ENCODE data around the gene HTT-AS.
A peak's percentile ranks its signal among the peaks of the same experiment; 100 is the strongest.

HTT-AS gene

GRCh38 chr4:3074078-3074845 is at the start of gene HTT-AS, which contains the start of gene HTT:
Gene HTT-AS (minus strand): TSS chr4:3074538.
Gene HTT (plus strand): TSS chr4:3074681. CDS start chr4:3074826, 145 bp downstream.
- POLR2A ChIA-PET = no interaction called here
- peak; percentile 22 for TF ChIP-seq CTCF (IDR thresholded peaks at IDR 0.05; ENCODE audit: insufficient read depth, low read length, missing control alignments)
- CTCF ChIA-PET = no interaction called here
- peak within 1 kb of the TSS; percentile 97 for H3K4me3 ChIP-seq (ENCODE audit: low read depth, low read length)
- DNase-seq (ENCODE audit: low read depth, low spot score) = peak; percentile 63

GRCh38 chr4:3123181-3123671 is 48.9 kb upstream of the HTT-AS start:
- DNase-seq (ENCODE audit: low read depth, low spot score) = no peak
- no peak for TF ChIP-seq CTCF (IDR thresholded peaks at IDR 0.05; ENCODE audit: insufficient read depth, low read length, missing control alignments)
- no peak overlapping the region for H3K4me3 ChIP-seq (ENCODE audit: low read depth, low read length)
- CTCF ChIA-PET = interaction anchor here (0.6 to 4.9 kb wide), 8 partner anchors 11 to 320 kb away, joined by 3 to 63 read pairs (median 4); no protein-coding TSS in a partner anchor
- POLR2A ChIA-PET = interaction anchor here (1.6 kb wide), 1 partner anchor 16 kb away, joined by 6 read pairs; no protein-coding TSS in a partner anchor

GRCh38 chr4:3122081-3122563 is 47.8 kb upstream of the HTT-AS start:
- no peak for DNase-seq (ENCODE audit: low read depth, low spot score)
- CTCF ChIA-PET = interaction anchor here (0.6 to 4.9 kb wide), 7 partner anchors 10 to 358 kb away, joined by 3 to 63 read pairs (median 4); no protein-coding TSS in a partner anchor
- TF ChIP-seq CTCF (IDR thresholded peaks at IDR 0.05; ENCODE audit: insufficient read depth, low read length, missing control alignments) = no peak
- POLR2A ChIA-PET = interaction anchor here (0.7 to 1.6 kb wide), 2 partner anchors 10 to 14 kb away, joined by 3 to 6 read pairs; no protein-coding TSS in a partner anchor
- no peak overlapping the region for H3K4me3 ChIP-seq (ENCODE audit: low read depth, low read length)

GRCh38 chr4:3121596-3121995 is 47.3 kb upstream of the HTT-AS start:
- no peak for TF ChIP-seq CTCF (IDR thresholded peaks at IDR 0.05; ENCODE audit: insufficient read depth, low read length, missing control alignments)
- POLR2A ChIA-PET = interaction anchor here (0.7 kb wide), 1 partner anchor 9 kb away, joined by 3 read pairs; no protein-coding TSS in a partner anchor
- no peak for DNase-seq (ENCODE audit: low read depth, low spot score)
- H3K4me3 ChIP-seq (ENCODE audit: low read depth, low read length) = no peak overlapping the region
- CTCF ChIA-PET = interaction anchor here (1.1 to 4.9 kb wide), 4 partner anchors 8 to 18 kb away, joined by 4 to 63 read pairs (median 6); no protein-coding TSS in a partner anchor

GRCh38 chr4:3121110-3121509 is 46.8 kb upstream of the HTT-AS start:
- POLR2A ChIA-PET = interaction anchor here (0.7 kb wide), 1 partner anchor 9 kb away, joined by 3 read pairs; no protein-coding TSS in a partner anchor
- TF ChIP-seq CTCF (IDR thresholded peaks at IDR 0.05; ENCODE audit: insufficient read depth, low read length, missing control alignments) = no peak
- no peak for DNase-seq (ENCODE audit: low read depth, low spot score)
- CTCF ChIA-PET = interaction anchor here (0.9 to 4.9 kb wide), 4 partner anchors 9 to 24 kb away, joined by 3 to 63 read pairs (median 4); no protein-coding TSS in a partner anchor
- H3K4me3 ChIP-seq (ENCODE audit: low read depth, low read length) = no peak overlapping the region

GRCh38 chr4:3119464-3119863 is 45.1 kb upstream of the HTT-AS start:
- DNase-seq (ENCODE audit: low read depth, low spot score) = no peak
- CTCF ChIA-PET = interaction anchor here (0.8 to 1.9 kb wide), 3 partner anchors 10 to 16 kb away, joined by 3 to 4 read pairs (median 4); no protein-coding TSS in a partner anchor
- TF ChIP-seq CTCF (IDR thresholded peaks at IDR 0.05; ENCODE audit: insufficient read depth, low read length, missing control alignments) = no peak
- POLR2A ChIA-PET = interaction anchor here (0.7 kb wide), 1 partner anchor 31 kb away, joined by 3 read pairs; no protein-coding TSS in a partner anchor
- no peak overlapping the region for H3K4me3 ChIP-seq (ENCODE audit: low read depth, low read length)

All from AG04449 (cell line).